Activated T-cell treated with anti-CD3 and anti-CD28 coated beads for 48 hours (primary cell): ENCODE data around the gene FAM25C.
"Not testable (repeated sequence)": the region's sequence is repeated elsewhere in the genome, so short reads cannot be mapped to it uniquely, and the experiment has no call there.

Source experiments
- DNase-seq: peaks from one replicate; pipeline ENCODE4 v3.0.0-alpha.2; 2020; ENCODE audit warnings: low read depth

FAM25C gene

DNA sequence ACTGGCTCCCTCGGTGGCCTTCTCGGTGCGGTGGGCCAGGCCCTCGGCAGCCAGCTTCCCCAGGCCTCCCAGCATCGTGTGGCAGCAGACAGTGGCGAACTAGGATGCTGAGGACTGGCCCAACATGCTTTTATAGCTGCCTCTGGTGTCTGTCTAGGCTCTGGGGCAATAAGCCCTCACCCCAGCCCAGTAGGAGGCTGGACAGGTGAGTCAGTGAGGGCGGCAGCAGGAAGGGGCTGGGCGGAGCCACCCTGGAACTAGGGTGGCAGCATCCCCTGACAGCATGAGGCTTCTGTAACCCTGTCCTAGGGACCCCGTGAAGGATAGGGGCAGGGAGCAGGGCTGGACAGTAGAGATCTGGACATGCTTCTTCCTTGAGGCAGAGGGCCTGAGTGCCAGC lies at the start of gene FAM25C:
FAM25C (minus strand) TSS at position 101 of the 400 bp plus-strand sequence; CDS start at position 75, 26 bp downstream.
- not testable (repeated sequence) for DNase-seq

DNA sequence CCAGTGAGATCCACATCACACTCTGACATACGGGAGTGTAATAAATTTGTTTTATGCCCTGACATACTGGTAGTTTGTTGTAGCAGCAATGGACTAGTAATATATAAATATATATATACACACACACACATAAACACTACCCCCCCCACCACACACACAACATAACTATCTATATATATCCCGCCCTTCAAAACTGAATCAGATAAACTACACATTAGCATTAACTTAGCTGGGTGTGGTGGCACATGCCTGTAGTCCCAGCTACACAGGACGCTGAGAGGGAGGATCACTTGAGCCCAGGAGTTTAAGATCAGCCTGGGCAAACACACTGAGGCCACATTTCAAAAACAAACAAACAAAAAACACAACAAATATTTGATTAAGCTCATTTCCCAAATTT lies 45.0 kb upstream of the FAM25C start:
- DNase-seq = not testable (repeated sequence)

DNA sequence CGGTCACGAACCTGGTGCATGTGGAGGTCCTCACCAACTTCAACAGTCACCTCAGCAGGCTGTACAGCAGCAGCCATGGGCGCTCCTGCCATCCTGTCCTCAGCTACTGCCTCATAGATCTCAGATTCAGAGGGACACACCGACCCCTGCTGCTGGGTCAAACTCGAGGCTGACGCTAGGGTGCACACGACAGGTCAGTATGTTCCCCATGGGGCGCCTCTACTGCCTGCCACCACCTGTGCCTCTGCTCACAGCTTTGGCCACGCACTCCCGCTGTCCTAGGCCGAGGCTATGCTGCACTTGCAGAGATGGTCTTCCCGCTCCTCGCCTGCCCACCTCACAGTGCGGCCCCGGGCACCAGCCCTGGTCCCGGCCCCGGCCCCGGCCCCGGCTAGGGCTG lies 31.8 kb upstream of the FAM25C start:
- not testable (repeated sequence) for DNase-seq

DNA sequence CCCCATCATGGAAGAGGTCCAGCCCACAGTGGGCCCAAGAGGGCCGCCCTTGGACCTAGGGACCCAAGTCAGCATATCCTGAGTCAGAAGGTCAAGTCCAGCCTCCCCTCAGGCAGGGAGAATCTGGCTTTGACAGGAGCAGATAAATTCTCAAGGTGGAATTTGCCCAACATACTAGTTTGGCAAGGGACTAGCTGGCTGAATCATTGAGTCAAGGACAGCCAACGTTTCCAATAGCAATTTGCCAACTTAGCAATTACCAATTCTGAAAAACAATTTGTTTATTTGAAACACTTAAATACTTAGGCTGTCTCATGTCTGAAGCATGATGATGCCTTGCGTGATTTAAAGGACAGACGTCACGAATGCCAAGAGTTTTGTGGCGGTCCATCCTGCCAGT lies 2.7 kb upstream of the FAM25C start:
- not testable (repeated sequence) for DNase-seq

DNA sequence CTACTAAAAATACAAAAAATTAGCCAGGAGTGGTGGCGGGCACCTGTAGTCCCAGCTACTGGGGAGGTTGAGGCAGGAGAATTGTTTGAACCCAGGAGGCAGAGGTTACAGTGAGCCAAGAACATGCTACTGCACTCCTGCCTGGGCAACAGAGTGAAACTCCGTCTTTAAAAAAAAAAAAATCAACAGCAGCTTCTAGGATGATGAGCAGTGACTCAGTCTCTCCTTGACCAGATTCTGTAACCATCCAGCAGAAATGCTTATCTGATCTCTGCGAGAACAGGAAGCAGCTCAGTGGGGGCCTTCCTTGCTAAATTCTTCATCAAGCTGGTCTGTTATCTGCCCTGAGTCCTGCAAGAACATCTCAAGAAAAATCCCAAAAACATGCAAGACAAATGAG lies 5.5 kb downstream of the FAM25C start:
- not testable (repeated sequence) for DNase-seq

DNA sequence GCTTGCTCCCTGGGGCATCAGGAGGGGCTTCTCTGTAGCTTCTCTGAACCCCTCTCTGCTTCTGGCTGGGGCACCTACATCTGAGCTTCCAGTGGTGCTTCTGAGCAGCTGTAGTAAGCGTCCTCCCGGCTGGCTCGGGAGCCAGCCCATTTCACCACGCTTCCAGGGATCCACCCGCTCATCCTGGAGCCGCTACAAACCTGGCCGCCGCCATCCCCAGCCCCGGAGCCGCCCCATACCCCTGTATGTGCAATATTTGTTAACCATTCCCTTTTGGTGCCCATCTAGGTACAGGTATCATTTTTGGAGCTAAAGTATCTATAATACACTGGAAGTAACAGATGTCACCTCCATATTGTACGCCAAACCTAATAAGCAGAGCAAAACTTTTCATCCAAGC lies 7.0 kb downstream of the FAM25C start:
- DNase-seq = not testable (repeated sequence)

DNA sequence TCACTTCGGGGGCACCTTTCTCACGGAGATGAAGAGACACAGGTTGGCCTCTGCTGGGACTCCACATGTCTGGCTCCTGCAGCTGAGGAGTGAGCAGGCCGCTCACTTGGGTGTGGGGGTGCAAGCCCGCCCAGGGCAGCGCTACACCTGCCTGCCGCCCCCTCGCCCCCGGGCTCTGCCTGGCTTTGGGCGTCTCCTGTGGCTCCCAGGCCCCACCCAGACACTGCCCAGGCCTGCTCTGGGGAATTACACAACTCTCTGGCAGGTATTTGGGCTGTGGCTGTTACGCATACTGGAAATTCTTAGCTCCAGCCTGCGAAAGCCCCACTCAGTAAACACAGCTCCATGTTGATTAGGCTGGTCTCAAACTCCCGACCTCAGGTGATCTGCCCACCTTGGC lies 7.9 kb downstream of the FAM25C start:
- not testable (repeated sequence) for DNase-seq

DNA sequence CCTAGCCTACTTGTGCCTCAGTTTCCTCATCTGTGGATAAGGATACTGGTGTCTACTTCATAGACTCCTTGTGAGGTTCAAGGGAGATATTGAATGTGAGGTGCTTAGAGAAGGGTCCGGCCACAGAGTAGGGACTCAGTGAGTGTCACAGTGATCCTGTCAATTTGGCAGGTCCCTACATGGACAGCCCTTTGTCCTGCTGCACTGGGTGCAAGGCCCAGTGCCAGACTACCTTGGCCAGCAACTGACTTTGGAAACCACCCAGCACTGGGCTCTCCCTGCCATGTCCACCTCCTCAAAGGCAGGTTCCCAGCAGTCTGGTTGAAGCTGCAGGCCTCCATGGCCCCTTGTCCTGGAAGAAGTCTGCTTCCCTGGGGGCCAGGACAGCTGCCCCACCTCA lies 9.5 kb downstream of the FAM25C start:
- DNase-seq = not testable (repeated sequence)

DNA sequence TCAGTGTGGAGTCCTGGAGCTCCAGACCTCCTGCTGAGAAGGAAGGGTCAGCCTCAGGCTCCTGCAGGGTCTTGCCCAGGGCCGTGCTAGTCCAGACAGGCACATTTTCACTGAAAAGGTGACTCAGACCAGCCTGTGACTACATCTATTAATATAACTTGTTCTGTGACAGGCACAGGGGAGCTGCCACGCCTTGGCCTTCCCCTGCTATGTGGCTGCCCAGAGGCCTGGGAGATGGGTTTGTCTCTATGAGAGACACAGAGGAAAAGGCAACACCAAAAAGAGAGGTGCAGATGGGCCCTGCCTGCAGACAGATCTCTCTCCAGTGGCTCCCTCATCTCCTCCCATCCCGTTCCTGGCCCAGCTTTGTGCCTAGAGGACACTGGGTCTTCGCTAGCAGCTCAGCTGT lies 10.0 kb downstream of the FAM25C start:
- DNase-seq = not testable (repeated sequence)

DNA sequence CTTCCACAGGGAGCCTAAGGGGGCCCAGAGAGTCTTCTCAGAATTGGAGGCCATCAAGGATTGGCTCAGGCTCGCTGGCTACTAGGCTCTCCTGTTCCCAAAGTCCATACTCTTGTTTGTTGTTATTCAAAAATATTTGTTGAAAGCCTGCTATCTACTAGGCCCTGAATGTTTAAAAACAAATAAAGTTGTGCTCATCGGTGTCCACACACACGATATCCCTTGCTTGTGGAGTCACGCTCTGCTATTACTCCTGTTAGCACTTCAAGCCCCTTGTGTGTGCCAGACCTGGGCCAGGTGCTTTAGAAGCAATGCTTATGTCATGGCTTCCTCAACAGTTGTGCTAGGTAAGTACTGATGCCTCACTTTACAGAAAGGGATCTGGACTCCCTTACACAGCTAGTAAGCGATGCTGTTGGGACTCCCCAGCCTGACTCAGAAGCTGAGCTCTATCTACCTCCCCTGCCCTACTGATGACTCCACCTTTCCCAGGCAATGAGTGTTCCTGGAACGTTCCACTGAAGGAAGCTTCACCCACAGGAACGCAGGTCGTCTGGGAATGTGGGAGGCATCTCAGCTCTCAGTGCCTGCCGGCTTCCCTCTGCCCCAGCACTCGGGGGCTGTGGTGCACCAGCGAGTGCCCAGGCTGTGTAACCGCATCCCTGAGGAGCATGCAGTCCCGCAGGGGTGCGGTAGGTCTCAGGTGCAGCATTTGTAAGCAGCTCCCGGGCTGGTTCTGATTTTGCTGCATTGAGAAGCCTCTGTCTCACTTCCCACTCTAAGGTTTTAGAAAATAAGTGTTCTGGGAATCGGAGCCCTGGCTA lies 10.7 kb downstream of the FAM25C start:
- not testable (repeated sequence) for DNase-seq

DNA sequence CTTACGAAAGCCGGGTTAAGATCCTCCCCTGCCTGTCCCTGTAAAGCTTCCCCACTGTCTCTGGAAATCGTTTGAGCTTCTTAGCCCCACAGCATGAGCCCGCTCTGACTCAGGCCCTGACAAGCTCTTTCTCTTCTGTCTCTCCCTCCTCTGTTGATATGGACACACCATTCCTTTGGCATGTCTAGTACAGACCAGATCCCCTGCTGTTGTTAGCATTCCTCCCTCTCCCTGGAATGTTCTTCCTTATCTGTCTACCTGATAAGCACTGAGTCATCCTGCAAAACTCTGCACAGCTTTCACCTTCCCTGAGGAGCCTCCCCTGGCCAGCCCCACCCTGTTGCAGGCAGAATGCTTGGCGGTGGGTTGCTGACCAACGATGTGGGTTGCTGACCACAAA lies 11.6 kb downstream of the FAM25C start:
- DNase-seq = not testable (repeated sequence)

DNA sequence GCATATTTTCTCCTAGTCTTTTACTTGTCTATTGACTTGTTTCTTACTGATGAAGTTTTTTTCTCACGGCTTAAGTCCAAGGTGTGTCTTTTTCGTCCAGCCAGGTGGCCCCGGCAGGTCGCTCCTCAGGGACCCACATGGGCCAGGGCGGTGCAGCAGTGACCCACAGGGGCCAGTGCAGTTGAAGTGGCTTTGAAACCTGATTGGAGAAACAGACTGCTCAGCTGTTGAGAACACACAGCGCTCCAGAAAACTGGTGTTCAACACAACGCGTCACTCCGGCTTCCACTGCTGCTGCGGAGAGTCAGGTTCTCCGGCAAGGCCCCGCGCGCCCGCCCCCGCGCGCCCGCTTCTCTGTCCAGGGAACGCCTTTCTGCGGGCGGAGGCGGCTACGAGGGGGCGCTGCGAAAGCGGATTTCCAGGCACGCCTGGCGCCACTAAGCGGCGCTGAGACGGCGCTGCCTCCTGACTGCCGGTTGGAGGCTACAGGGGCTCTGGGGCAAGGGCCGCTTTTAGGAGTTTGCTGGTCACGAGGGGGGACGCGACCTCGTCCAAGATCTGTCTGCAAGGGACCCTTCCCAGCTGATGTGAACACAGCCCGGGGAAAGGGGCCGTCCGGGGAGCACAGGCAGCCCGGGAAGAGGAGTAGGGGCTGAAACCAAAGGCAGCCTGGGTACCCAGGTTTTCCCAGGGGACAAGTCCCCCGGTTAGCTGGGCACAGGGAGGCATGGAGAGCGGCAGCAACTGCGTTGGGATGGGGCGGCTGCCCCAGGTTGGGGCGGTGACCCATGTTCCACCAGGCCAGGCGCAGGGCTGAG lies 13.0 kb downstream of the FAM25C start:
- not testable (repeated sequence) for DNase-seq

DNA sequence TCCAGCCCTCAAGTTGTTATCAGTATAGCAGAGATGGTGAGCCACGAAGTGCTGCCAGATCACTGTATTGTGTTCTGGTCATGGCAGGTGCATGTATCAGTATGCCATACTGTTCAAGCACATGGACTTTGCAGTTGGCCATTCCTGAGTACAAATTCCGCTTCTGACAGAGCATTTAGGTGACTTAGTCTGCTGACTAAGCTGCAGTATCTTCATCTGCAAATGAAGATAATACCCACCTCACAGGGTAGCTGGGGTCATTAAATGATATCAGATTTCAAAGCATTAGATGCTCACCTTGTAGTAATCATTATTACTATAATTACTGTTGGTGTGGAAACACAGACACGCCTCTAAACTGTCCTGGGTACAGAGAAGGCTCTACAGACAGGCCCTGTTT lies 24.2 kb downstream of the FAM25C start:
- DNase-seq = not testable (repeated sequence)

DNA sequence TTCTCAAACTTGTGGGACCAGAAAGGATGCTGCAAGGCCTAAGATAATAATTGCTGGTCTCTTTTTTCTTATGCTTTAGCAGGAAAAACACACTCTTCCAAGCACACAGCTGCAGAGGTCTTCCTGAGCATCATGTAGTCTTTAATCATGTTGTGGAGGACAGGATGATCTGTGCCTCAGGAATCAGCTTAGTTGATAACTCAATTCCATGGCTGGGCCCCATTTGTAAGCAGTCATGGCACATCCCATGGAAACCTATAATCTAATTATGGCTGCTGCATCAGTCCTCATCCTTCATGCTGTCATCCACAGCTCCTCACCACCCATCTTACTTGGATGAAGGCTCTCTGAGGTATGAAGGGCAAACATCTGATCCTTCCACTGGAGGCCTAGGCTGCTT lies 26.5 kb downstream of the FAM25C start:
- not testable (repeated sequence) for DNase-seq

DNA sequence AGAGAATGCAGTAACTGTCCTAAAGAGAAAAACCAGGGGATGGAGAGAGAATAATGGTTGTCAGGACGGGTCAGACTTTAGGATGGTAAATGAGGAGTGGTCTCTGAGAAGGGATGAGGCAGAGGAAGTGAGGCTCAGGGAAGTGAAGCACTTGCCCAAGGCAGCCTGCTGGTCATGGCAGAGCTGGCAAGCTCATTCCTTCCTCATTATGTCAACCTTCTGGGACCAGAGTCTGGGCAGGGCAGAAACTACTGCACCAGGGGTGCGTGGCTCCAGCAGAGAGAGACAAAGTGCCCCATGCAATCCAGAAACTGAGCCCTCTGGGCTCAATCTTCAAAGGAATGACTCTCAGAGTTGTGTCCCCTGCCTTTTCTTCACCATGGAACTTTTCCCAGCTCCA lies 27.5 kb downstream of the FAM25C start:
- DNase-seq = not testable (repeated sequence)

DNA sequence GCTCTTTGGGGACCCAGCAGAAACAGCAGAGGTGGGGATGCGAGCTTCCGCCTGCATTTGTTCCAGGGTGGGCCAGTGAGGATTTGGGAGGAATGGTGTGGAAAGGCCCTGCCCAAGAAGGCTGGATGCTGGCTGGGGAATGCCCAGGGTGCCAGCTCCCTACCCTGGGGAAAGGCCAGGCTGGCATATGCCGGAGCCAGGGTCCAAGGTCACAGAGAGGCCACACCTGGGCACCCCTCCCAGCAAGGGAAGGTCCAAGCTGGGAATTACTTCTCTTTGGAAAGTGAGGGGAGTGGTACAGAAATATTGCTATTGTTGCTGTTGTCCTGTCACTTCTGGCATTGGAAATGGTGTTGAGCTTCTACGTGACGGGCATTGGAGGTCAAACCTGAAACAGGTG lies 28.0 kb downstream of the FAM25C start:
- not testable (repeated sequence) for DNase-seq

DNA sequence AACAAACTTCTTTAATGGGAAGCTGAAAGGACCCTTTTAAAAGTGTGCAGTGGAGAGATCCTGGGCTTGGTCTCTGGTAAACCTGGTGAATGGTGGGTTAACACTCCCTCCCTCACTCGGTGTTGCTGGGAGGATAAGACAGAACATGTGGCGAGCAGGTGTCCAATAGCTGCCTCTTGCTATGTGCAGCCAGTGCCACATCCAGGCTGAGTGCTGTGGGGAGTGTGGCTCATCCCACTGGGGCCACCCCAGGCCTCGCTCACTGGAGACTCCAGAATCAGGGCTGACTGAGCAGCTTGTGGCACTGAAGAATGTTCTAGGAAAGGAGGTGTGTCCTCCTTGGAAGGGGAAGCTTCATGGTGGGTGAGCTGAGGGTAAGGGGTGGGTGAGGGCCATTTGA lies 29.5 kb downstream of the FAM25C start:
- not testable (repeated sequence) for DNase-seq

DNA sequence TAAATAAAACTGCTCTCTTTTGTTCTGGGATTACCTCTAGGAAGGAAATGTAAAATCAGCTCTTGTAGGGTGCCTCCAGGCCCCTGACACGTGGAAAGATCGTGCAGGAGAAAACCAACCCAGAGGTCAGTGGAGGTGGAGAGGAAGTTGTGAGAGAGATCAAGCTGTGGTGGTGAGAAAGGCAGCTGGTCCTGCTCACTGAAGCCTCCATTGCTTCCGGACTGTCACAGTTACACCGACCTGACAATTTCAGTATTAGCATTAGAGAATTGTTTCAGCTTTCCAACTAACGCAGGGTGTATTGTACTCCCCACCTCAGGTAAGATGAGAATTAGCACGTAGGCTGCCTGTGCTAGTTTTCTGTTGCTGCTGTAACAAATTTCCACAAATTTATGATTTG lies 30.6 kb downstream of the FAM25C start:
- not testable (repeated sequence) for DNase-seq

DNA sequence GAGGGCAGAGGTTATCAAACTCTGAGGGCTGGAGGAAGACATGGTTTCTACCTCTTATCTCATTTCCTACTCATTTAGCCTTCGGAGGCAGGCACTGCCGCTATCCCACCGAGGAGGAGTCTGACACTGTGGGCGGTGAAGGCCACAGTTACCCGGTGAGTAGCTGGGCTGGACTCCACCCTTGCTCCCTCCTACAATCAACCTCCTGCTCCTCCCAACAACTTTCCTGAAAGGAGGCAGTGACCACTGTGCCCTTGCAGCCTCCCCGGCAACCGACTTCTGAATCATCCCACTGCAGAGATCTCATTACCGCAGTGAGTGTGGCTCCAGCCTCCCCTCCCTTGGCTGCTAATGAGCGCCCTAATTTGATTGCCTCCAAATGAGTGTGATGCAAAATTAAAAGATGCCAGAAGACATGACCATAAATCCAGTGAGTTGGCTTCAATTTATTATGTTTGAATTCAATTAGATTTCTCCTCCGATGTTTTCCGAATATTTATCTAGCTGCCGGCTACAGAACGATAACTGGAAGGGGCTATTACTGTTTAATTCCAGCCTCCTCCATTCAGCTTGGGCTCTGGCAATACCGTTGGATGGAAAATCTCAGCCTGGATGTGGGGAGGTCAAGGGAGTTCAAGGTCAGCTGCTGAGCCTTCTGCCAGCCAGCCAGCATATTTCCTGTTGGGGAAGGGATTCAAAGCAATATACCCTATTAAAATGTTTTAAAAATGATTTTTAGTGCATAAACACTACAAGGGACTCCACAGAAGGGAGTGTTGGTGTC lies 35.1 kb downstream of the FAM25C start:
- not testable (repeated sequence) for DNase-seq

DNA sequence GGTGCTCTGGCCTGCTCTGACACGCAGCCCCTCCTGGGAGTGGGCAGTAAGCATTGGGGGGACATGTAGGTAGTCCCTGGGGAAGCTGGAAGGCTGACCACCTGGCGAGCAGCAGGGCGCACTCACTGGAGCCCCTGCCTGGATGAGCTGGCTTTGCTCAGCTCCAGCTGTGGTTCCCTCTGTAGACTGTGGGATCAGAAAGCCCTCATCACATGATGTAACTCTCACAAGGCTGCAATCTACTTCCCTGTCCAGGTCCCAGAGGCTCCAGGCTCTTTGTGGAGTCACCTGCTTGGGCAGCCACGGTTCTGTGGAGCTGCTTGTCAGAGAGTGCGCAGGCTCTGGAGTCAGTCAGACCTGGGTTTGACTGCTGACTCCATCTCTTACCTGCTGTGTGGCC lies 36.8 kb downstream of the FAM25C start:
- not testable (repeated sequence) for DNase-seq

DNA sequence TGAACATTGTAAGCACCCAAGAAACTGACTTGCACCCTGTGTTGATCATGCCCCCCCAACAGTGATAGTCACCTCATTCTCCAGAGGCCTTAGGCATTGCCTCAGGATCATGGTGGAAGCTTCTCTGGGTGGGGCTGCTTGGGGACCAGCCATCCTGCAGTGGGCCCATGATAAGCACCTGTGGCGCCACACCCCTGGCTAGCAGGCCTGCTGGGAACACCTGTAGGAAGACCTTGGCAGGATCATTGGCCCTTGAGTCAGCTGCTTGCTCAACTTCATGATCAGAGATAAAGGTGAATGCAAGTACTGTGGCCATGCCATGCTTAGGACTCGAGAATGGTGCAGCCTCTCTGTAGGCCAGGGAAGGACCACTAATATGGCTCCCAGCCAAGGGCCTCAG lies 38.9 kb downstream of the FAM25C start:
- not testable (repeated sequence) for DNase-seq

DNA sequence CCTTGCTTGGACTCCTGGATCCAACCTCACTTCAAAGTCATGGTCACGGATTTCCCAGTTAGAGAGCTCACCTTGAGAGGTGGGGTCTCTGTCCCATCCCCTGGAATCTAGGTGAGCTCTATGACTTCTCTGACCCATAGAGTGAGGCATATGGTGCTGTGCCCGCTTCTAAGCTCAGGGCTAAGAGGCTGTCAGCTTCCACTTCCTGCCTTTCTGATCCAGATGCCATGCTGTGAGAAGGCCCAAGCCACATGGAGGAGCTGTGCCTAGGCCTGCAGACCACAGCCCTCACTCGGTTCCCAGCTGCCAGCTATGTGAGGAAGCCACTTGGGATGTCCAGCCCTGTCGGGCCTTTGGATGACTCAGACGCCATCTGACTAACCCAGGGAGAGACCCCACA lies 39.9 kb downstream of the FAM25C start:
- not testable (repeated sequence) for DNase-seq
